WTC11 (cell line): ENCODE measurements around the gene SMC5. TPM values are rescaled to one million over a fixed set of nuclear protein-coding genes. Genes with fewer than 3 reads are reported as not detected.

ENCODE experiments used
- ATAC-seq: fragments of 200-7000 bp; cut with Tn5 transposase; 2 replicates; pipeline ENCODE4 v1.10.0; 2021; ENCODE audit warnings: mild to moderate bottlenecking, moderate library complexity
- CTCF ChIA-PET: fragments of 300-600 bp; sonication (Branson Sonifier 250); formaldehyde crosslinking; loops from one replicate; lab custom pipeline; 2021; ENCODE audit warnings: antibody characterized with exemption; lab: Charles Lee
- POLR2A ChIA-PET: fragments of 350-600 bp; sonication (Branson Sonifier 250); formaldehyde crosslinking; loops from one replicate; lab custom pipeline; 2021; ENCODE audit warnings: antibody characterized with exemption; lab: Charles Lee
- DNase-seq: peaks from one replicate; pipeline ENCODE4 v3.0.0; 2021; ENCODE audit warnings: low spot score
- H3K27ac Mint-ChIP-seq: 2 replicates; pipeline ENCODE4 v1.8.0; 2021; ENCODE audit warnings: mixed read lengths
- H3K27me3 Mint-ChIP-seq: 2 replicates; pipeline ENCODE4 v1.8.0; 2021; ENCODE audit warnings: low read depth, mild to moderate bottlenecking, moderate library complexity, mixed read lengths
- H3K36me3 Mint-ChIP-seq: 2 replicates; pipeline ENCODE4 v1.8.0; 2021; ENCODE audit warnings: mixed read lengths
- H3K4me1 Mint-ChIP-seq: 2 replicates; pipeline ENCODE4 v1.8.0; 2022; ENCODE audit warnings: mixed read lengths
- H3K4me3 Mint-ChIP-seq: 2 replicates; pipeline ENCODE4 v1.8.0; 2021; ENCODE audit warnings: mild to moderate bottlenecking, moderate library complexity, mixed read lengths
- H3K9me3 Mint-ChIP-seq: 2 replicates; pipeline ENCODE4 v1.8.0; 2021; ENCODE audit warnings: mixed read lengths
- ATF1 ChIP-seq: sonication (generic); formaldehyde crosslinking; IDR thresholded peaks from 2 replicates; pipeline ENCODE4 v1.8.1; 2023; ENCODE audit warnings: mild to moderate bottlenecking, moderate library complexity, missing genetic modification reagents
- ELF4 ChIP-seq: sonication (generic); formaldehyde crosslinking; IDR thresholded peaks from 2 replicates; pipeline ENCODE4 v1.8.1; 2022; ENCODE audit warnings: low read depth, mild to moderate bottlenecking, moderate library complexity, missing genetic modification reagents
- EMX1 ChIP-seq: fragments of 250-450 bp; sonication (Bioruptor Pico); IDR thresholded peaks from 2 replicates; pipeline ENCODE4 v1.8.0; 2021; ENCODE audit warnings: mild to moderate bottlenecking
- ERG ChIP-seq: fragments of 250-450 bp; sonication (Bioruptor Pico); IDR thresholded peaks from 2 replicates; pipeline ENCODE4 v1.8.0; 2021; ENCODE audit warnings: mild to moderate bottlenecking
- ETV6 ChIP-seq: sonication (generic); formaldehyde crosslinking; IDR thresholded peaks from 2 replicates; pipeline ENCODE4 v1.8.1; 2022; ENCODE audit warnings: mild to moderate bottlenecking, missing genetic modification reagents
- FOXP4 ChIP-seq: sonication (generic); formaldehyde crosslinking; IDR thresholded peaks from 2 replicates; pipeline ENCODE4 v1.8.0; 2022; ENCODE audit warnings: mild to moderate bottlenecking, missing genetic modification reagents
- HMGXB4 ChIP-seq: sonication (generic); formaldehyde crosslinking; IDR thresholded peaks from 2 replicates; pipeline ENCODE4 v1.8.1; 2023; ENCODE audit warnings: mild to moderate bottlenecking, moderate library complexity, missing genetic modification reagents
- IRF2 ChIP-seq: sonication (generic); formaldehyde crosslinking; IDR thresholded peaks from 2 replicates; pipeline ENCODE4 v1.8.0; 2022; ENCODE audit warnings: low read depth, missing genetic modification reagents, borderline replicate concordance
- JUN ChIP-seq: sonication (generic); formaldehyde crosslinking; IDR thresholded peaks from 2 replicates; pipeline ENCODE4 v1.8.0; 2023; ENCODE audit warnings: mild to moderate bottlenecking, missing genetic modification reagents
- NFATC4 ChIP-seq: fragments of 250-450 bp; sonication (Bioruptor Pico); IDR thresholded peaks from 2 replicates; pipeline ENCODE4 v1.9.0; 2021; ENCODE audit warnings: mild to moderate bottlenecking
- PREB ChIP-seq: sonication (generic); formaldehyde crosslinking; IDR thresholded peaks from 2 replicates; pipeline ENCODE4 v1.8.1; 2022; ENCODE audit warnings: mild to moderate bottlenecking, missing genetic modification reagents, moderate library complexity, borderline replicate concordance
- SP1 ChIP-seq: sonication (generic); formaldehyde crosslinking; conservative IDR thresholded peaks from 2 replicates; pipeline ENCODE4 v1.8.1; 2022; ENCODE audit warnings: missing genetic modification reagents
- ZMAT4 ChIP-seq: fragments of 250-450 bp; sonication (Bioruptor Pico); IDR thresholded peaks from 2 replicates; pipeline ENCODE4 v1.9.0; 2021; ENCODE audit warnings: mild to moderate bottlenecking
- ZNF121 ChIP-seq: sonication (generic); formaldehyde crosslinking; IDR thresholded peaks from 2 replicates; pipeline ENCODE4 v1.8.0; 2023; ENCODE audit warnings: missing genetic modification reagents
- ZNF396 ChIP-seq: fragments of 250-450 bp; sonication (Bioruptor Pico); IDR thresholded peaks from 2 replicates; pipeline ENCODE4 v1.8.0; 2021; ENCODE audit warnings: mild to moderate bottlenecking, moderate library complexity, borderline replicate concordance
- ZNF532 ChIP-seq: fragments of 250-450 bp; sonication (Bioruptor Pico); IDR thresholded peaks from 2 replicates; pipeline ENCODE4 v1.9.0; 2021; ENCODE audit warnings: mild to moderate bottlenecking, borderline replicate concordance
- total RNA-seq: library from RNA; stranded (reverse); gene quantifications from 3 replicates; pipeline ENCODE4 v1.2.3, GENCODE V29; 2021

Gene SMC5
- total RNA-seq, 1 experiment from 2014 or later = 20.2 TPM

GRCh38 chr9:70262366-70262765, 3.6 kb downstream of the SMC5 start:
- no peak for ATAC-seq
- no peak overlapping the region for H3K4me3 Mint-ChIP-seq
- TF ChIP-seq HMGXB4 = no peak
- no peak for TF ChIP-seq ERG (CRISPR knock-in tag)
- no peak for TF ChIP-seq SP1 (CRISPR knock-in tag)
- TF ChIP-seq FOXP4 (CRISPR knock-in tag) = no peak
- no peak for TF ChIP-seq ATF1 (CRISPR knock-in tag)
- TF ChIP-seq ETV6 (CRISPR knock-in tag) = no peak
- no peak for TF ChIP-seq NFATC4 (CRISPR knock-in tag)
- no peak for TF ChIP-seq ZNF532 (CRISPR knock-in tag)
- TF ChIP-seq ELF4 = no peak
- no peak for TF ChIP-seq IRF2
- TF ChIP-seq PREB (CRISPR knock-in tag) = no peak
- TF ChIP-seq JUN (CRISPR knock-in tag) = no peak
- no peak for TF ChIP-seq ZNF396 (CRISPR knock-in tag)
- no peak for TF ChIP-seq ZMAT4 (CRISPR knock-in tag)
- no peak for TF ChIP-seq EMX1 (CRISPR knock-in tag)
- no peak for TF ChIP-seq ZNF121 (CRISPR knock-in tag)
- TF ChIP-seq, all 79 proteins: peak for 0
- Mint-ChIP-seq H3K36me3 (peaks cover 40% of the 10 kb centered on the region), H3K27me3 (no peaks in the 10 kb centered on the region), H3K4me1 (peaks cover 40% of the 10 kb centered on the region), H3K27ac (no peak overlapping the region; the same call in 1 of the 2 replicates), H3K9me3 (no peaks in the 10 kb centered on the region)
- no peak for DNase-seq
- CTCF ChIA-PET = no interaction called here
- POLR2A ChIA-PET = interaction anchor here (0.6 kb wide), 1 partner anchor 1611 kb away, joined by 3 read pairs; no protein-coding TSS in a partner anchor
